DOHH2 (cell line): Measurements from ENCODE around the gene PPP4R4.

ENCODE experiments used
- CTCF ChIP-seq: fragments of 200-600 bp; sonication (generic); IDR thresholded peaks from one replicate; pipeline ENCODE4 v1.5.1; 2014; ENCODE audit warnings: antibody characterized with exemption, mild to moderate bottlenecking, low read depth, low read length; ENCODE audit not compliant: poor library complexity, severe bottlenecking
- EZH2phosphoT487 ChIP-seq: fragments of 200-600 bp; sonication (generic); IDR thresholded peaks from 2 replicates; pipeline ENCODE4 v1.6.1; 2017; ENCODE audit warnings: borderline replicate concordance, mild to moderate bottlenecking, antibody characterized with exemption, low read length, moderate library complexity, mixed read lengths

GRCh38 chr14:94170136-94170535 is 4.0 kb upstream of the PPP4R4 start:
- TF ChIP-seq CTCF: no peak
- no peak for TF ChIP-seq EZH2phosphoT487
